Measurements from ENCODE around the gene PCSK6. TPM values are rescaled to one million over a fixed set of nuclear protein-coding genes. Genes with fewer than 3 reads are reported as not detected.

The PCSK6 gene
- total RNA-seq, 4 donors from 2014 or later, result 1.4 to 12.8 (median 6.9) TPM

DNA sequence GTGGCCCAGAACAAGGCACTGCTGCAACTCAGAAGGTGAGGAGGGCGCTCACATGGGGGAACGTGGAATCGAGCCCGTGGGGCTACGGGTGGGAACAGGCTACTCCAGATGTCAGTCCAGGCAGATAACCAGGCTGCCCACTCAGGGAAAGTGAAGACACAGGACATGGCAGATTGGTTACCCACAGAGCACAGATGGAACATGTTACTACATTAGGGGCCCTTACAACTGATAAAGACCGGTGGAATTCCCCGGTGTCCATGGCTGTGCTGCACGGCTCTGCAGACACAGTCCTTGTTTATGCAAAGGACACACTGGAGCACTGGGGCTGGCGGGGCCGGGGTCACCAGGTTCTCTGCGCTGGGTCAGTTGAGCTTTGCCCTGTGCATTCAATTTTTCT, 36.9 kb downstream of the PCSK6 start:
- peak overlapping the region in 1 of 2 donors; percentile 59 for H3K27ac ChIP-seq
- H3K4me3 ChIP-seq, result no peak overlapping the region
- TF ChIP-seq CTCF (IDR thresholded peaks at IDR 0.05) (no peak), POLR2A (IDR thresholded peaks at IDR 0.05) (no peak)
- no peaks in the 10 kb centered on the region for H3K9me3 ChIP-seq
- no peaks in the 10 kb centered on the region for H3K27me3 ChIP-seq
- no peaks in the 10 kb centered on the region for H3K4me1 ChIP-seq
- no peaks in the 10 kb centered on the region for H3K36me3 ChIP-seq
- no peak for DNase-seq
- intact Hi-C loops (cut with DNase I; ENCODE audit: low total_unique reads), result no loop called here

- intact Hi-C loops (cut with DNase I; ENCODE audit: low total_unique reads), result no loop called here
- H3K4me1 ChIP-seq, result no peaks in the 10 kb centered on the region
- H3K4me3 ChIP-seq, result no peak overlapping the region
- DNase-seq, result no peak
- H3K36me3 ChIP-seq, result no peaks in the 10 kb centered on the region
- TF ChIP-seq CTCF (IDR thresholded peaks at IDR 0.05), result no peak
- H3K9me3 ChIP-seq, result no peaks in the 10 kb centered on the region
- H3K27me3 ChIP-seq, result no peaks in the 10 kb centered on the region
- H3K27ac ChIP-seq, result peak overlapping the region in 1 of 2 donors; percentile 59
These were observed 37.7 kb downstream of the PCSK6 start for GRCh38 chr15:101451846-101452245.

DNA sequence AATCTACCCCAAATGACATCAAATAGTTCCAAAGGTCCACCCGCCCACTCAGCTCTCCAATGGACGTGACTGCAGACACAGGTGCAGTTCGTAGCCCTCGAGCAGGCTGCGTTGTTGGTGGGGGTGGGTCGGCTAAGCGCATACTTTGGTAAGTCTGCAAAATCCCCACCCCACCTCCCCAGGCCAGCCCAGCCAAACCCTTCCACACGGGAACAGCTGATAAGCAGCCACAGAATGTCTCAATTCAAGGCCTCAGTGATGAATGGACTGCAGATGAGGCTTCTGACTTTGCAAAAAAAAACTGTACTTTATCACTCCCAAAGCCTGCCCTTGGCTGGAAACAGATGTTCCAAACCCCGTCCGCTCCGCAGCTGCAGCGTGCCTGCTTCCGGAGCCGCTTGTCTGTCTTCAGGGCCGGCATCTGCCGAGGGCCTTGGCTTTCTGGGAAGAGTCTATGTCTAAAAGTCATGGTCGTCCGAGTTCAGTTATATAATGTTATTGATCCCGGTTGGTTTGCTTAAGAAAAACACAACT, 38.2 kb downstream of the PCSK6 start:
- intact Hi-C loops (cut with DNase I; ENCODE audit: low total_unique reads), result no loop called here
- Histone ChIP-seq H3K27me3 (no peaks in the 10 kb centered on the region), H3K9me3 (no peaks in the 10 kb centered on the region), H3K4me3 (no peak overlapping the region), H3K36me3 (no peaks in the 10 kb centered on the region), H3K4me1 (no peaks in the 10 kb centered on the region), H3K27ac (peak overlapping the region in 1 of 2 donors; percentile 33)
- no peak for TF ChIP-seq CTCF (IDR thresholded peaks at IDR 0.05)
- no peak for TF ChIP-seq POLR2A (IDR thresholded peaks at IDR 0.05)
- DNase-seq, result peak; percentile 62 to 70

DNA sequence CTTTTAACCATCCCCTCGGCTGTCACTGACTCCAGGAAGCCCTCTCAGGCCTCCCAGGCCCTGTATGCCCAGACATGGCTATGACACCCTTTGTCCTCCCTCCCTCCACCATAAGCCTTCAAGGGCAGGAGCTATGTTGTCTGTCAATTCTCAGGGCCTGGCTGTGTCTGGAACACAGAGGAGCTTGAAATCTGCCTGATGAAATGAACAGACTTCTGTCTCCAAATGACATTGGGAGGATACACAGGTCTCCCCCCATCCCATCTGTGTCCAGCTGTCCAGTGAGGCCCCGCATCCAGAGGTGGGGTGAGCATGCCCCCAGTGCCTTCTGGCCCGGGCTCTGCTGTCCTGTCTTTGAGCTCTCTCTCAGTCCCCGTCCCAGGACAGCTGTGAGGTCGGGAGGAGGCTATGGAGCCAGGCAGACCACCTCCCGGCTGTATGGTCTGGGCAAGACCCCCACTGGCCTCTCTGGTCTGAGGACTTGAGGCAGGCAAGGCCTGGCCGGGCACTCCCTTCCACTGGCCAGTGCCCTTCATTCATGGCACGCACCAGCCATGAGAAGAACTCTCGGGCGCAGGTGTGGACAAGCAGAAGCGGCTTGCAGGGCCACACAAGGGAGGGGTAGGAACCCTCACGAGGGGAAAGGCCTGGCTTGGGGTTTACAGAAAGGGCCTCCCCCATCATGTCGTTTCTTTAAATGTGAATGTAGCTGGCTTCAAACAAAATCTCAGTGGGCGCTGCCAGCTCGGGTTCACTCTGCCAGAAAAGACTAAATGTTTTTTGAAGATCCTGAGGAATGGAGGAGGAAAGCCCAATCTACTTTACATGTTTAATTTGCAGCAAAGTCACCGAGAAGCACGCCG, 38.9 kb downstream of the PCSK6 start:
- H3K9me3 ChIP-seq, result no peaks in the 10 kb centered on the region
- no peak overlapping the region for H3K4me3 ChIP-seq
- H3K27ac ChIP-seq, result peak overlapping the region in 1 of 2 donors; percentile 33
- H3K27me3 ChIP-seq, result no peaks in the 10 kb centered on the region
- no peaks in the 10 kb centered on the region for H3K36me3 ChIP-seq
- intact Hi-C loops (cut with DNase I; ENCODE audit: low total_unique reads), result no loop called here
- TF ChIP-seq POLR2A (IDR thresholded peaks at IDR 0.05), result no peak
- no peak for TF ChIP-seq CTCF (IDR thresholded peaks at IDR 0.05)
- H3K4me1 ChIP-seq, result no peaks in the 10 kb centered on the region
- DNase-seq, result no peak

Data from uterus (tissue), 4 donors.